CD4-positive, alpha-beta T cell treated with Interleukin-17A for 4 hours (primary cell): ENCODE measurements around the gene CTDSPL2.
"Not testable (repeated sequence)": the region's sequence is repeated elsewhere in the genome, so short reads cannot be mapped to it uniquely, and the experiment has no call there.

Experiments used
- DNase-seq: peaks from one replicate; pipeline ENCODE4 v3.0.0-alpha.2; 2020; ENCODE audit warnings: mixed read lengths

Gene CTDSPL2

DNA sequence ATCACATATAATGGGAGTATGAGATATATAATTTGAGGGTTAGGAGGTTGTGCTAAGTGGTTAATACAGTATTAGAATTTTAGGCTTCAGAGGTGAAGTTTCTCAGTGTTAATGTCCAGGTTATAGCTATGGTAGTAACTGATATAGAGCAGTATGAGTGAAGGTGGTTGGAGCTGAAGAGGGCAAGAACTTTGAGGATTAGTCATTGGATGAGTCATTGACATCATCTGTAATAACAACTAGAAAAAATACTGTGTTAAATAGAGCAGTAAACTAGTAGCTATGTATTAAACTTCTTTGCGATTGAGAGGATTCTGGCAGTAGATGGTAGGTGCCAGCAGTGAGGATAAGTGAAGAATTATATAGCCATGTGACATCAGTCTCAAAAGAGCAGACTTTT, 62.0 kb downstream of the CTDSPL2 start:
- DNase-seq = no peak

DNA sequence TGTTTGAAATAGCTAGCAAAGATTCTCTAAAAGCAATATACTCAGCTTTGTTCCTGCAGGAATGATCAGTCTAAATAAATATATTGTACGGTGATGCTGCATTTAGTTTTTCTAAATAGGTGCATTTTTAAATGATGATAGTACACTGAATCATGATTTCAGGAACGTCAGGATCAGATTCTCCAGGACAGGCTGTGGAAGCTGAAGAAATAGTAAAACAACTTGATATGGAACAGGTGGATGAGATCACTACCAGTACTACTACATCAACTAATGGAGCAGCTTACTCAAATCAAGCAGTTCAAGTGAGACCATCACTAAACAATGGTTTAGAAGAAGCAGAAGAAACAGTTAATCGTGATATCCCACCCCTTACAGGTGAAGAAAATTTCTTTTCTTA, 63.2 kb downstream of the CTDSPL2 start:
- DNase-seq = no peak

DNA sequence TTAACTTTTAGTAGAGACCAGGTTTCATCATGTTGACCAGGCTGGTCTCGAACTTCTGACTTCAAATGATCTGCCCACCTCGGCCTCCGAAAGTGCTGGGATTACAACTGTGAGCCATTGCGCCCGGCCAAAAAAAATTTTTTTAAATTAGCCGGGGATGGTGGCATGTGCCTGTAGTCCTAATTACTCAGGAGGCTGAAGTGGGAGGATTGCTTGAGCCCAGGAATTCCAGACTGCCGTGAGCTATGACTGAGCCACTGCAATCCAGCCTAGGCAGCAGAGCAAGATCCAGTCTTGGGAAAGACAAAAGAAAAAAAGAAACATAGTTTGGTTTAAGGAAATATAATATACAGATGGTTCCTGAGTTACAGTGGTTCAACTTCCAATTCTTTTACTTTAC, 64.6 kb downstream of the CTDSPL2 start:
- DNase-seq = no peak

DNA sequence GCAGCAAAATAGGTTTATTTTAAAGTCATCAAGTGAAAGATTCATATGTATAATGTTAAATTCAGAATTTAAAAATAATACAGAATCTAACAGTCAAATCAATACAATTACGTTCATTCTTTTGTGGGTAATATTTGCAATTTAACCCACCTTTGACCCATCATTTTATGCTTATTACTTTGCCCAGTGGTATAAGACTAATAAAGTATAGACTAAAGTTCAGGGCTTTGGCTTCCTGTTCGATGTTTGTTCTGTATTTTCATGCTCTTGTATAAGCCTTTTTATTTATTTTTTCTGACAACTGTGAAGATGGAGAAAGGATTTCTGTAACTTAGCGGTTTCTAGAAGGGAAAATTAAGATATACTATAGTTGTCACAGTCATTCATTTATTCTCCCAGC, 65.2 kb downstream of the CTDSPL2 start:
- DNase-seq = no peak

DNA sequence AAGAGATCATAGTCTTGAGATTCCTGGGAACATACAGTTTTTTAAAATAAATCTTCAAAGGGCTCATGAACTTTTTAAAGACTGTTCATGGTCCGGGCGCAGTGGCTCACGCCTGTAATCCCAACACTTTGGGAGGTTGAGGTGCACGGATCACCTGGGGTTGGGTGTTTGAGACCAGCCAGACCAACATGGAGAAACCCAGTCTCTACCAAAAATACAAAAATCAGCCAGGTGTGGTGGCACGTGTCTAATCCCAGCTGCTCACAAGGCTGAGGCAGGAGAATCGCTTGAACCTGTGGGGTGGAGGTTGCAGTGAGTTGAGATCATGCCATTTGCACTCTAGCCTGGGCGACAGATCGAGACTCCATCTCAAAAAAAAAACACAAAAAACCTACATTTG, 68.1 kb downstream of the CTDSPL2 start:
- DNase-seq = no peak

DNA sequence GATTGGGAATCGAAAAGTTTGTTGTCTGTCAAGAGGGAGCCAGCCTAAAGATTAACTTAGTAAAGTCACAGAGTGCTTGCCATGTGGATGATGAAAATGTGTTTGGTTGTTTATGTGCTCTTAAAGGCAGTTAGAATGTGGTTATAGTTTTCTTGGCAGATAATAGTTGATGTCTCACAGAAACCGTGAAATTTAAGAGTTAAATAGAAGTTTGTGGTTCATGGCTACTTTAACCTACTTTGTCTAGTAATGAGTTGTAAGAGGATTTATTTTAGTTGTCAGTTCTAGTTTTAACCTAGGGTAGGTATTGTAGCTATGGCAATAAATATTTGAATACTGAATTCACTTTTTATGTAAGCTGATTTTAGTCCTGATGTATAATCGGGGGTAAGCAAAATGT, 73.1 kb downstream of the CTDSPL2 start:
- no peak for DNase-seq

DNA sequence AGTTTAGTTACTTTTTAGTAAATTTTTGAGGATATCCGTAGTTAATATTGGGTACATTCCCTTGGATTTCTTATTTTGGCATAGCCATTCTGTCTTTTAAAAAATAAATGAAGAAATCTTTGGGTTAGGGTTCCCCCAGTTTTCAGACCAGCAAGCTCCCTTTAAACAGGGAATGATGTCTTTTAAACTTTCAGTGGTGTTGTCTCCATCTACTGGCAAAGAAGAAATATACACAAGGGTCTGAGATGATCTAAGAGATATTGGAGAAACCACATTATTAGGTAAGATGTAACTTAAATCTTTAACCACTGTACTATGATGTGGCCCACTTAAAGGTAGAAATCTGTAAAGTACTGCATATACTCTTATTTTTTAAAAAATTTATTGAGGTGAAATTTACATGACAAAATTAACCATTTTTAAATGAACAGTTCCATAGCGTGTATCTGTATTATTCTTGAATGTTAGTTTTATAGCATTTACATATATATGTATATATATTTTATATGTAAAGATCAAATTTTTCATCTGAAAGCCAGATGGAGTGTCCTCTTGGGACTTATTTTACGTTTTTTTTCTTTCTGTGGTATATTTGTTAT, 74.4 kb downstream of the CTDSPL2 start:
- DNase-seq = no peak

DNA sequence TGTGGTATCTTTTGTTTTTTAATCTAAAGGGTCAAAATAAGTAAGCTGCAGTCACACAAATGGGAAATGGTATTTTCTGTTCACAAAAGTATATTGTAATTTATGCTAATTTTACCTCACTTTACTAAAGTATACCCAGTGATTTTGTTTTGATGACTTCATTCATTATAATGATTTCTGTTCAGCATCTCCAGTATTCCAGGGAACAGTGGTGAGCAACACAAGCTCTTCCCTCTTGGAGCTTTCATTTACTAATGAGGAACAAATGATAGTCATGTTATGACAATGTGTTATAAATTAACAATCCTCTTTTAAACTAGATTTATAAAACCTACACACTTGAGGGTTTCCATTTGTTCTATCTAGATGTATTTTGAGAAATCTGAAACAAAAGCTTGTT, 89.0 kb downstream of the CTDSPL2 start:
- no peak for DNase-seq

DNA sequence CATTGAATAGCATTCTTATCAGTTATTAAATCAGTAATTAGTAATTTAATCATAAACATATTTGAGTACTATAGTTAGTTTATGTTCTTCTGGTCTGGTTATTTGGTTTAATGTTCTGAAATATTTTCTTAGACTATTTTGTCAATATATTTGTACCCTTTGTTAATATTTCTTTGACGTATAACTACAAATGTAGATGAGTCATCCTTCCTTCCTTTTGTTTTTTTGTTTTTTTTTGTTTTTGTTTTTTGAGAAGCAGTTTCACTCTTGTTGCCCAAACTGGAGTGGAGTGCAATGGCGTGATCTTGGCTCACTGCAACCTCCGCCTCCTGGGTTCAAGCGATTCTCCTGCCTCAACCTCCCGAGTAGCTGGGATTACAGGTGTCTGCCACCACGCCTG, 92.1 kb downstream of the CTDSPL2 start:
- DNase-seq = no peak

DNA sequence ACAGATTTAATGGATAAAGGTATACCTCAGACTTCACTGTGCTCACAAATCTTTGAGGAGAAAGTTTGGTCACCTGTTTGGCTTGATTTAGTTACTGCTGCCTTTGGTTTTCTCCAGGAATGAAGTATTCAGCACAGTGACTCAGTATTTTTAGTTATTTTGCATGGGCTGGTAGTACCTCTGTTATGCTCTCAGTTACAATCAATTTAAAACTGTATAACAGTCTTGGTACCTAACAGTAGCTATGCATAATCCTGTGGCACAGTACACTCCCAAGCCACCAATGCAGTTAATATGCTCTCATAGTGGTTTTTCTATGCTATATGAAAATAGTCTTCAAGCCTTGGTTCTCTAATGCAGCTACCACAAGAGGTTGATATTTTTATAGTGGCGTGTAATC, 97.6 kb downstream of the CTDSPL2 start:
- no peak for DNase-seq

DNA sequence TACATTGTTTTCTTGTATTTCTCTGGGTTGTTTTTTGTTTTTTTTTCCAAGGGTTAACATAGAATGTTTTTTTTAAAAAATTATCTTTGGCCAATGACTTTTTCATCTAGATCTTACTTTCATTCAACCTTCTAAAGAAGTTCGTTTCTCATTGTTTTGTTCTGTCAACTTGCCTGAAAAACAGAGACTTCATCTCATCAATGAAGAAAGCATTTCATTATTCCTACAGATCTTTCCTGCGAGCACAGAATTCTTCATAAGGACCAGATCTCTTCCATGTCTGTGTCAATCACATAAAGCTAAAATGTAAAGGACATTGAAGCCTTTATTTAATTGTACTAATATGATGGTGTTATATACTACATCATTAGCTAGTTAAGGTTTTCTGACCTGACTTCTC, 99.8 kb downstream of the CTDSPL2 start:
- no peak for DNase-seq

DNA sequence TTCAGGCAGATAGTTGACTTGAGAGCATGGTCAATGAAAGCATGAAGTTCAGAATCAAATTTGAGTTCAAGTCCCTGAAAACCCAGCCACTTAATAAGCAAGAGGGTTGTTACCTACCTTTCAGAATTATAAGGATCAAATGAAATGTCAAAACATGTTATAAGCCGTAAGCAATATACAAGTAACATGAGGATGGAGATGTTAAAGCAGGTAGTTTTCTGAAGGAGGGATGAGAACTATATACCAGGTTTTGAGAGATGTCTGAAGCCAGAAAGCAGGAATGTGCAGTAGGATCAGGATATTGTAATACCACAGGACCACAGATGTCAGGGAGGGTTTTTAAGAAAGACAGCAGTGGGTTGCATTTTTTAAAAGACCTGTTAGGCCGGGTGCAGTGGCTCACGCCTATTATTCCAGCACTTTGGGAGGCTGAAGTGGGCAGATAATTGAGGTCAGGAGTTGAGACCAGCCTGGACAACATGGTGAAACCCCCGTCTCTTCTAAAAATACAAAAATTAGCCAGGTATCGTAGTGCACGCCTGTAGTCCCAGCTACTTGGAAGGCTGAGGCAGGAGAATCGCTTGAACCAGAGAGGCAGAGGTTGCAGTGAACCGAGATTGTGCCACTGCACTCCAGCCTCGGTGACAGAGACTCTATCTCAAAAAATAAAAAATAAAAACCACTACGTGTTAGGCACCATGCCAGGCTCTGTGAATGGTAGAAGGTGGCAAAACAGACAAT, 102.6 kb downstream of the CTDSPL2 start:
- DNase-seq = no peak

DNA sequence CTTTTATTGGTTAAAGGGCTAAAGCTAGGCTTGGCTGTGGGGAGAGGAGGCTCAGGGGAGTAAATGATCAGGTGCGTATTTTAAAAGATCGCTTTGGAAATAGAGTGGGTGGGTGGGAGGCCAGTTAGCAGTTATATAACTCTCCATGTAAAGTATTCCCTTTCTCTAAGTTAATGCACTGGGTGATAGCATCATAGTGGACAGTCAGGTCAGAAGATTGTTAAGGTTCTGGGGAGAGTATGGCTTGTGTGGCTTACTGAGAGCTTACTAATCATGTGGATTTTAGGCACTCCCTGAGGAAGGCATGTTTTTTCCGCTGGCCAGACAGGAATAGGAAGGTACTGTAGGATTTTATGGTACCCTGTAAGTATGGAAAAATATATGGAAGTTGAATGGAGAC, 103.2 kb downstream of the CTDSPL2 start:
- no peak for DNase-seq

DNA sequence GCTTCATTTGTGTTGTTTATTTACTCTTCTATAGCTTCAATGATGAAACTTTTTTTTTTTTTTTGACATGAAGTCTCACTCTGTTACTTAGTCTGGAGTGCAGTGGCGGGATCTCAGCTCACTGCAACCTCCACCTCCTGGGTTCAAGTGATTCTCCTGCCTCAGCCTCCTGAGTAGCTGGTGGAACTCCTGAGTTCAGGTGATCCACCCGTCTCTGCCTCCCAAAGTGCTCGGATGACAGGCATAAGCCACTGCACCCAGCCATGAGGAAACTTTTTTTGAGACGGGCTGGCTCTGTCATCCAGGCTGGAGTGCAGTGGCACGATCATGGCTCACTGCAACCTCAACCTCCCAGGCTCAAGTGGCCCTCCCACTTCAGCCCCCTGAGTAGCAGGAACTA, 104.8 kb downstream of the CTDSPL2 start:
- not testable (repeated sequence) for DNase-seq

DNA sequence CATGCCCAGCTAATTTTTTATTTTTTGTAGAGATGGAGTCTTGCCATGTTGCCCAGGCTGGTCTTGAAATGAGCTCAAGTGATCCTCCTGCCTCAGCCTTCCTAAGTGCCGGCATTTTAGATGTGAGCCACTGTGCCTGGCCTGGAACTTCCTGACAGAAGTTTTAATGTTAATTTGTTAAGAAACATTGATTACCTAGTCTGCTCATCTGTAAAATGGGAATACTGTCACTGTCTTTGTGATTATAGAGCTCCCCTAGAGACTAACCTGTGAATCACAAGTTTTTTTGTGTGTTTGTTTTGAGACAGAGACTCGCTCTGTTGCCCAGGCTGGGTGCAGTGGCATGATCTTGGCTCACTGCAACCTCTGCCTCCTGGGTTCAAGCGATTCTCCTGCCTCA, 105.3 kb downstream of the CTDSPL2 start:
- DNase-seq = no peak

DNA sequence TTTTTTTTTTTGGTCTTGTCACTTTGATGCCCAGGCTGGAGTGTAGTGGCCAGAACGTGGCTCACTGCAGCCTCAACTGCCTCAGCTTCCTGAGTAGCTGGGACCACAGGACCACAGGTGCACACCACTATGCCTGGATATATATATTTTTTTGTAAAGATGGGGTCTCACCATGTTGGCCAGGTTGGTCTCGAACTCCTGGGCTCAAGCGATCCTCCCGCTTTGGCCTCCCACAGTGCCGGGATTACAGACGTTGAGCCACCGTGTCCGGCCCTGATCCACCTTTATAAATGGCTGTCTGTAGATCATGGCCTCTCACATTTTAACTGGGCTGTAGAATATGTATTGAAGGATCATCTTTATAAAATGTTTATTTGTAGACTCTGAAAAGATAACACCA, 107.7 kb downstream of the CTDSPL2 start:
- DNase-seq = no peak

DNA sequence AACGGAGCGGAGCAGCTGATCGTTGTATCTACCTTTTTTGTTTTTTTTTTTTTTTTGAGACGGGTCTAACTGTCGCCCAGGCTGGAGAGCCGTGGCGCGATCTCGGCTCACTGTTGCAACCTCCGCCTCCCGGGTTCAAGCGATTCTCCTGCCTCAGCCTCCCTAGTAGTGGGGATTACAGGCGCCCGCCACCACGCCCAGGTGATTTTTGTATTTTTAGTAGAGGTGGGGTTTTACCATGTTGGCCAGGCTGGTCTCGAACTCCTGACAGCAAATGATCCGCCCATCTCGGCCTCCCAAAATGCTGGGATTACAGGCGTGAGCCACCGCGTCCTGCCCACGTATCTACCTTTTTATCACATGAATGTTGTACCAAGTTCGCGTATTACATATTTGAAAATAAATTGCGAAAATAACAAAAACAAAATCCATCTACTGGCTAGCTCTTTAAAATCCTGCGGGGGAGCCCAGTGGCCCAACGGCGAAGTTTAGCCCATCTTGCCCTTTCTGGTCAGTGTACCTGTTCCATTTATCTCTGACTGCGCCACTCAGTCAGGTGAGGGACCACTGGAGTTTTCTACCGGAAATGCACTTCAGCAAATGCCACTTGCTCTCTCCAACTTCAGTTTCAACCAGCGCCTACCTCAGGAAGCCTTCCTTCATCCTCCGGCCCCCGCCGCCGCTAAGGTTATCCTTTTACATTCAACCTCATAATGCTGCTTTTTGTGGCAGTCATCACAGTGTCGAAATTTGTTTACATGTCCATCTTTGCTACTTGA, 108.3 kb downstream of the CTDSPL2 start:
- DNase-seq = peak; percentile 47

DNA sequence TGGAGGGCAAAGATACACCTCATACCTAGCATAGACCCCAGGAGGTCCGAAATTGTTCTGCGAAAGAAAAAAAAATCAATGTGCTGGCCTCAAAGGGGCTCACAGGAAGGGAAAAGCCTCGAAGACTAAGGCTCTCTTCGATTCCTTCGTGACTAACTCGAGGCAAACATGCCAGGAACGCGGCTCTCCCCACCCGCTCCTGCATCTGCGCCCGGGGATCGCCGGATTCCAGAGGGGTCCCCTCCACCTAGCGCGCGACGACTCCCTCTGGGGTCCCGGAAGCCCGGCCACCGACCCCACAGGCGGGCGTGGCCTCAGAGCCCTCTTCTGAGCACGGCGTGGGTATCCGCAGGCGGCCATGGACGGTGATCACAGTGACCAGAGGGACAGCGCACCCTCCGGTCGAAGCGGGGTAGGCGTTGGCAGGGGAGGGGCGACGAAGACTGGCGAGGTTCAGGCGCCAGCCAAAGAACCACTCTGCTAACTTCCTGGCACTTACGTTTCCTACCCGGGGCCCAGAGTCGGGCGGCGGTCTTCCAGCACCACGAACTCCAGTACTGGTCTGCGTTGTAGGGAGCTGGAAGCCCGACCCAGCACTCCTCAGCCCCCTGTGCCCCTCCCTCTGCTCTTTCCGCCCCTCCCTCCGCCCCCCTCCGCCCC, 109.0 kb downstream of the CTDSPL2 start:
- no peak for DNase-seq

DNA sequence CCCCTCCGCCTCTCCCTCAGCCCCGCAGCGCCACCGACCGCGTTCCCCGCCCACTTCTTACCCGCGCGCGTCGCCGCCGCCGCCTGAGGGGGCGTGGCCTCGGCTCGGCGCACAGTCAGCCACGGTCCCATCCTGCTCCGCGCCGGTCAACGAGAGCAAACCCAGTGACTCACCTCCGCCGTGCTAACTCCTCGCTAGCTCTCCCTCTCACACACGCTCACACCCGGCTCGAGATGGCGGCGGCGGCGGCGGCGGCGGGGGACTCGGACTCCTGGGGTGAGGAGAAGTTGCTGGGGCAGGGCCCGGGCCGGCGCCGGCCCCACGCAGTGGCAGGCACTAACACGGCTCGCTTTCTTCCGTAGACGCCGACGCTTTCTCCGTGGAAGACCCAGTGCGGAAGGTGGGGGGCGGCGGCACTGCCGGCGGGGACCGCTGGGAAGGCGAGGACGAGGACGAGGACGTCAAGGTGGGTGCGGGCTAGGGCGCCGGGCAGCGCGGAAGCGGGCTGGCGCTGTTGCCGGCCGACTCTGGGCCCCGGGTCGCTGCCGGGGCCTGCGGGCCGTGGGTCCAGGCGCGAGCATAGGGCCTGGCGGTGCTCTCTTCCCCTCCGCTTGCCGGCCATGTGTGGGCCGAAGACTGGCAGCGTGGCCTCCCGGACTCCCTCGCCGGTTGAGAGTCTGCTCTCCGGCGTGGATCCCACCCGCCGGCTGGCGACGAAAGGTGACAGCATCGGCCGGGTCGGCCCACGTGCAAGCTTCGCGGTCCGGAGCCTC, 109.7 kb downstream of the CTDSPL2 start, which contains the start of gene EIF3J:
Gene EIF3J, plus strand, starts transcription at position 186 of the 773 bp plus-strand sequence. Its CDS starts 48 bp downstream, at position 234.
- peak; percentile 96 for DNase-seq

DNA sequence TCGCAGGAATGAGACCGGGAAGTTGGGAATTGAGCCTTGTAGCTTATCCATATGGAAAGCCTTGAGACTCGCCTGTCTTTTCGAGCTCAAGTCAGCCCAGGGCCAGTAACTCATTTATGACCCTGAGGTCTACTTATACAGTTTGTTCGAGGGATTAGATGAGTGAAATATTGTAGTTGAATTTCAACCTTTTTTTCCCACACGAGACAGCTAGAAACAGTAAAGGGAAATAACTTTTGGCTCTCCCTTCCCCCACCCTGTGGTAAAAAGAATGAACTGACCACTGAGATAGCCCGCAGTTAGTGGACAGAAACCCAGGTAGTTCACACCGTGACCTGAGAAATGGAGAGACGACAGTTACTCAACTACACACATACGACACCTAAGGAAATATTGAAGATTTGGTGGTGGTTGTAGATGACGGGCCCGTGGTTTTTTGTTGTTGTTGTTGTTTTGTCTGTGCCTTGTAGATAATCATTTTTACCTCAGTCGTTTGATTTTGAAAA, 110.4 kb downstream of the CTDSPL2 start:
- peak; percentile 19 for DNase-seq

DNA sequence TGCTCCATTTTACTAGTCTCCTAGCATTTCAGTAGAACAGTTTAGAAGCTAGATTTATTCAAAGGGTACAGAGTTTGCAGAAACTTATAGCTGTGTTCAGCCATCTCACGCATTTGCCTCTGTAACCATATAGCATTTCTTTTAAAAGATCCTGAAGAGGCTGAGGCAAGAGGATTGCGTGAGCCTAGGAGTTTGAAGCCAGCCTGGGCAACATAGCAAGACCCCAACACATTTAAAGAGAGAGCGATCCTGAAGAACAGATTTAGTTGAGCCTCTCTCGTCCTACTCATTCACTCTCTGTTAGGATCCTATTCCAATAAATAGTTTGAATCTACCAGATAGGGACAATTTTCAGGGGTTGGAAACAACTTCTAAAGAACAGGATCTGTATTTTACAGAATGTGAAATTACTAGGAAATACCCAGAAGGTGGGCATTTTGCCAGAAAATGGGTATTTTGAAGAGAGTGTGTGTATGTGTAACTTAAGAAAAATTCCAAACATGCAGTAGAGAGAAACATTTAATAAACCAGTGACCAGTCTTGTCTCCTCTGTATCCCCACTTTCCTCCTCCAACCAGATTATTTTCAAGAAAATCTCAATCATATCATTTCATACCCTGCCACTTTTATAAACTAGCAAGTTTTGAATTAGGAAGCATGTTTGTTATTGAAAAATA, 114.0 kb downstream of the CTDSPL2 start:
- no peak for DNase-seq

DNA sequence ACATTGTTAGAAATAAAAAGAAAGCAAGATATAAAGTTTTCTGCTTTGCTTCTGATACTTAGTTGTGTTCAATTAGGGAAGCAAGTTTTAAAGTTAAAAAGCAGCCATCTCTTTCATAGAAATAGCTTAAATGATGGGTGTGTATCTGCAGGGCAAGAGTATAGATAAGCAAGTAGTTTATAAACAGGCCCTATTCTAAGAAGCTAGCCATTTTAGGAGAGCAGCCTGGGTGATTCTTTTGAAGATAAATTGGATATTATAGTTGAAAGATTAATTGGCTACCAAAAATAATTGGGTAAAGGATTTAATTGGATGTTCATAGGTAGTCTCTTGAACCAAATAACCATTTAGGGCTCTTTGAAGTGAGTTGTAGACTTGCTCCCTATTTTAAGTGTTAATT, 115.2 kb downstream of the CTDSPL2 start:
- DNase-seq = no peak
